A549 (cell line): ENCODE results near the gene AKIRIN2.

Experiments
- CEBPB ChIP-seq, 2 experiments: fragments of >200 bp in 1 of 2; sonication (Bioruptor Twin) in 1 of 2; formaldehyde crosslinking in 1 of 2; IDR thresholded peaks; 2 replicates each; pipeline ENCODE4 v1.6.1; 2012 to 2016
- CTCF ChIP-seq: fragments of >200 bp; sonication (Bioruptor Twin); formaldehyde crosslinking; IDR thresholded peaks from 3 replicates; pipeline ENCODE4 v1.5.1; 2016
- EP300 ChIP-seq, 2 experiments: fragments of >200 bp; sonication (Bioruptor Twin); formaldehyde crosslinking; IDR thresholded peaks; 2 replicates in 1 of 2; 3 replicates in 1 of 2; pipeline ENCODE4 v1.6.1; 2016 to 2017
- MAFK ChIP-seq: fragments of 450-650 bp; IDR thresholded peaks from 2 replicates; pipeline ENCODE4 v1.6.1; 2014; ENCODE audit not compliant: partially characterized antibody
- MAX ChIP-seq: IDR thresholded peaks from 2 replicates; pipeline ENCODE4 v1.6.1; 2012
- PBX3 ChIP-seq: IDR thresholded peaks from 2 replicates; pipeline ENCODE4 v1.6.1; 2012
- POLR2A ChIP-seq: IDR thresholded peaks from 2 replicates; pipeline ENCODE4 v1.6.1; 2012; ENCODE audit warnings: mild to moderate bottlenecking, low read length
- REST ChIP-seq: fragments of 200-600 bp; sonication (generic); IDR thresholded peaks from 2 replicates; pipeline ENCODE4 v1.6.1; 2016; ENCODE audit warnings: antibody characterized with exemption, mild to moderate bottlenecking, moderate library complexity
- ZC3H11A ChIP-seq: fragments of 450-650 bp; IDR thresholded peaks from 2 replicates; pipeline ENCODE4 v1.6.1; 2014; ENCODE audit warnings: antibody characterized with exemption, mild to moderate bottlenecking

- TF ChIP-seq EP300 (IDR thresholded peaks at IDR 0.05), result no peak
- TF ChIP-seq REST, result no peak
- TF ChIP-seq CTCF, result no peak
- no peak for TF ChIP-seq POLR2A
- TF ChIP-seq CEBPB (IDR thresholded peaks at IDR 0.05), result no peak
- no peak for TF ChIP-seq ZC3H11A
- TF ChIP-seq MAX, result no peak
- no peak for TF ChIP-seq PBX3
- TF ChIP-seq MAFK, result no peak
Measured at GRCh38 chr6:87729965-87730719, 28.1 kb upstream of the AKIRIN2 start.
